GM12878 (cell line): ENCODE measurements around the gene LTB. TPM values are rescaled to one million over a fixed set of nuclear protein-coding genes. Genes with fewer than 3 reads are reported as not detected.
A peak's percentile ranks its signal among the peaks of the same experiment; 100 is the strongest.

ENCODE experiments used
- CREB1 ChIP-seq: IDR thresholded peaks from 2 replicates; pipeline ENCODE4 v1.6.1; 2012; ENCODE audit warnings: low read depth, mild to moderate bottlenecking, inconsistent platforms
- HDAC2 ChIP-seq: fragments of 200-600 bp; sonication (generic); IDR thresholded peaks from 2 replicates; pipeline ENCODE4 v1.6.1; 2017
- HDGF ChIP-seq: fragments of 450-650 bp; IDR thresholded peaks from 2 replicates; pipeline ENCODE4 v1.6.1; 2016; ENCODE audit warnings: antibody characterized with exemption
- IRF4 ChIP-seq: IDR thresholded peaks from 2 replicates; pipeline ENCODE4 v1.6.1; 2011; ENCODE audit warnings: low read depth, low read length
- NR2C2 ChIP-seq: IDR thresholded peaks from 2 replicates; pipeline ENCODE4 v1.6.1; 2011; ENCODE audit warnings: borderline replicate concordance, low read depth; ENCODE audit not compliant: control insufficient read depth, insufficient read length
- PAX5 ChIP-seq: IDR thresholded peaks from 2 replicates; pipeline ENCODE4 v1.6.1; 2011; ENCODE audit warnings: low read depth, low read length, borderline replicate concordance
- POLR2AphosphoS5 ChIP-seq: IDR thresholded peaks from 2 replicates; pipeline ENCODE4 v1.6.1; 2011; ENCODE audit warnings: mild to moderate bottlenecking, low read length, inconsistent platforms
- RFX5 ChIP-seq: IDR thresholded peaks from 2 replicates; pipeline ENCODE4 v1.6.1; 2011; ENCODE audit warnings: low read depth, low read length, improper control_type of control experiment
- SMAD1 ChIP-seq: fragments of 450-650 bp; IDR thresholded peaks from 2 replicates; pipeline ENCODE4 v1.6.1; 2018; ENCODE audit warnings: mild to moderate bottlenecking, low read depth; ENCODE audit not compliant: partially characterized antibody
- TAF1 ChIP-seq: IDR thresholded peaks from 2 replicates; pipeline ENCODE4 v1.6.1; 2011; ENCODE audit warnings: mild to moderate bottlenecking, low read depth, low read length, borderline replicate concordance
- TBL1XR1 ChIP-seq: IDR thresholded peaks from 2 replicates; pipeline ENCODE4 v1.6.1; 2012; ENCODE audit warnings: low read depth, low read length, improper control_type of control experiment
- TCF12 ChIP-seq: IDR thresholded peaks from 2 replicates; pipeline ENCODE4 v1.6.1; 2011; ENCODE audit warnings: low read depth, mild to moderate bottlenecking, low read length
- ZBED1 ChIP-seq: IDR thresholded peaks from 2 replicates; pipeline ENCODE4 v1.6.1; 2016; ENCODE audit warnings: borderline replicate concordance
- polyA plus RNA-seq, 11 experiments: library from polyadenylated mRNA; depleted of rRNA in 4 of 11; unstranded in 6 of 11; stranded (reverse) in 5 of 11; fragments of >200 nt; fragmentation: Nextera tagmentation in 4 of 11; fragmentation: Illumina TruSeq in 1 of 11; extraction: Ambion mirVana in 4 of 11; extraction: Trizol in 1 of 11; gene quantifications; 1 replicate in 1 of 11; 2 replicates in 10 of 11; pipeline versions ENCODE4 v1.2.1 to v1.2.3, GENCODE V29; 2011 to 2016; ENCODE audit warnings: inconsistent platforms in 2 of 11, missing spikeins in 2 of 11, low read depth in 1 of 11
- total RNA-seq, 4 experiments: library from RNA; depleted of rRNA in 3 of 4; stranded (reverse); fragments of >200 nt in 3 of 4; fragmentation: Illumina TruSeq in 1 of 4; extraction: Trizol in 1 of 4; gene quantifications; 2 replicates each; pipeline versions ENCODE4 v1.2.1 to v1.2.3, GENCODE V29; 2013 to 2021
- TF ChIP-seq, protein P1 (sequence below): IDR thresholded peaks from 2 replicates; pipeline ENCODE4 v1.6.1; 2012; ENCODE audit warnings: improper control_type of control experiment, low read depth, low read length; ENCODE audit not compliant: insufficient replicate concordance
- TF ChIP-seq, protein P2 (sequence below): fragments of 450-650 bp; IDR thresholded peaks from 2 replicates; pipeline ENCODE4 v1.6.1; 2016; ENCODE audit warnings: mild to moderate bottlenecking, moderate library complexity, borderline replicate concordance
- TF ChIP-seq, protein P3 (sequence below): fragments of 450-650 bp; IDR thresholded peaks from 2 replicates; pipeline ENCODE4 v1.6.1; 2017; ENCODE audit warnings: antibody characterized with exemption, mild to moderate bottlenecking, moderate library complexity

The LTB gene
- total and polyA plus RNA-seq, 10 of the 15 experiments (the other 5 are each of a cell fraction or from before 2014, with no cell fraction given), result 0.71 to 74.3 (median 20.0) TPM

DNA sequence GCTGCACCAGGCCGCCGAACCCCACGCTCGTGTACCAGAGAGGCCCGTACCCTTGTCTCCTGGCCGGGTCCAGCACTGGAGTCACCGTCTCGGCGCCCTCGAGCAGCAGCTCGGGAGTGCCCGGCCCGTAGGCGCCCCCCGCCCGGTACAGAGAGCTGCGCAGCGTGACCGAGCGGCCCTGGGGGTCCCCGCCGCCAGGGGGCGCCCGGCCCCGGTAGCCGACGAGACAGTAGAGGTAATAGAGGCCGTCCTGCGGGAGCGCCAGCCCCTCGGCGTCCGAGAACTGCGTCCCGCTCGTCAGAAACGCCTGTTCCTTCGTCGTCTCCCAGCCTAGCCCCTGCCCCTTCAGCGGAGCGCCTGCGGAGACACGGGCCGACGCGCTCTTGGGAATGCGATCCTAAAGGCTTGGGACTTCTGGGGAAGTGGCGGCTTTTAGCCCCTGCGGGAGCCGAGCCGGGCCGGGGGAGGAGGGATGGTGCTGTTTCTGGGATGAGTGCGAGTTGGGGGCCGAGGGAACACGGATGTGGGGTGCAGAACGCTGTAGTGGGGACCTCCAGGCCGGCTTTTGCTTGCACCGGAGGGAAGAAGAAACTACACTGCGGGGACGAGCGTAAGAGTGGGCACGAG lies 1.3 kb downstream of the LTB start (continued):
- TF ChIP-seq, protein P1, sequence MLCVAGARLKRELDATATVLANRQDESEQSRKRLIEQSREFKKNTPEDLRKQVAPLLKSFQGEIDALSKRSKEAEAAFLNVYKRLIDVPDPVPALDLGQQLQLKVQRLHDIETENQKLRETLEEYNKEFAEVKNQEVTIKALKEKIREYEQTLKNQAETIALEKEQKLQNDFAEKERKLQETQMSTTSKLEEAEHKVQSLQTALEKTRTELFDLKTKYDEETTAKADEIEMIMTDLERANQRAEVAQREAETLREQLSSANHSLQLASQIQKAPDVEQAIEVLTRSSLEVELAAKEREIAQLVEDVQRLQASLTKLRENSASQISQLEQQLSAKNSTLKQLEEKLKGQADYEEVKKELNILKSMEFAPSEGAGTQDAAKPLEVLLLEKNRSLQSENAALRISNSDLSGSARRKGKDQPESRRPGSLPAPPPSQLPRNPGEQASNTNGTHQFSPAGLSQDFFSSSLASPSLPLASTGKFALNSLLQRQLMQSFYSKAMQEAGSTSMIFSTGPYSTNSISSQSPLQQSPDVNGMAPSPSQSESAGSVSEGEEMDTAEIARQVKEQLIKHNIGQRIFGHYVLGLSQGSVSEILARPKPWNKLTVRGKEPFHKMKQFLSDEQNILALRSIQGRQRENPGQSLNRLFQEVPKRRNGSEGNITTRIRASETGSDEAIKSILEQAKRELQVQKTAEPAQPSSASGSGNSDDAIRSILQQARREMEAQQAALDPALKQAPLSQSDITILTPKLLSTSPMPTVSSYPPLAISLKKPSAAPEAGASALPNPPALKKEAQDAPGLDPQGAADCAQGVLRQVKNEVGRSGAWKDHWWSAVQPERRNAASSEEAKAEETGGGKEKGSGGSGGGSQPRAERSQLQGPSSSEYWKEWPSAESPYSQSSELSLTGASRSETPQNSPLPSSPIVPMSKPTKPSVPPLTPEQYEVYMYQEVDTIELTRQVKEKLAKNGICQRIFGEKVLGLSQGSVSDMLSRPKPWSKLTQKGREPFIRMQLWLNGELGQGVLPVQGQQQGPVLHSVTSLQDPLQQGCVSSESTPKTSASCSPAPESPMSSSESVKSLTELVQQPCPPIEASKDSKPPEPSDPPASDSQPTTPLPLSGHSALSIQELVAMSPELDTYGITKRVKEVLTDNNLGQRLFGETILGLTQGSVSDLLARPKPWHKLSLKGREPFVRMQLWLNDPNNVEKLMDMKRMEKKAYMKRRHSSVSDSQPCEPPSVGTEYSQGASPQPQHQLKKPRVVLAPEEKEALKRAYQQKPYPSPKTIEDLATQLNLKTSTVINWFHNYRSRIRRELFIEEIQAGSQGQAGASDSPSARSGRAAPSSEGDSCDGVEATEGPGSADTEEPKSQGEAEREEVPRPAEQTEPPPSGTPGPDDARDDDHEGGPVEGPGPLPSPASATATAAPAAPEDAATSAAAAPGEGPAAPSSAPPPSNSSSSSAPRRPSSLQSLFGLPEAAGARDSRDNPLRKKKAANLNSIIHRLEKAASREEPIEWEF, result no peak
- no peak for TF ChIP-seq RFX5
- no peak for TF ChIP-seq HDGF
- TF ChIP-seq NR2C2, result no peak
- no peak for TF ChIP-seq TBL1XR1
- TF ChIP-seq CREB1, result no peak
- TF ChIP-seq TCF12, result no peak
- TF ChIP-seq HDAC2, result no peak
- peak; percentile 41 for TF ChIP-seq SMAD1
- TF ChIP-seq, protein P2, sequence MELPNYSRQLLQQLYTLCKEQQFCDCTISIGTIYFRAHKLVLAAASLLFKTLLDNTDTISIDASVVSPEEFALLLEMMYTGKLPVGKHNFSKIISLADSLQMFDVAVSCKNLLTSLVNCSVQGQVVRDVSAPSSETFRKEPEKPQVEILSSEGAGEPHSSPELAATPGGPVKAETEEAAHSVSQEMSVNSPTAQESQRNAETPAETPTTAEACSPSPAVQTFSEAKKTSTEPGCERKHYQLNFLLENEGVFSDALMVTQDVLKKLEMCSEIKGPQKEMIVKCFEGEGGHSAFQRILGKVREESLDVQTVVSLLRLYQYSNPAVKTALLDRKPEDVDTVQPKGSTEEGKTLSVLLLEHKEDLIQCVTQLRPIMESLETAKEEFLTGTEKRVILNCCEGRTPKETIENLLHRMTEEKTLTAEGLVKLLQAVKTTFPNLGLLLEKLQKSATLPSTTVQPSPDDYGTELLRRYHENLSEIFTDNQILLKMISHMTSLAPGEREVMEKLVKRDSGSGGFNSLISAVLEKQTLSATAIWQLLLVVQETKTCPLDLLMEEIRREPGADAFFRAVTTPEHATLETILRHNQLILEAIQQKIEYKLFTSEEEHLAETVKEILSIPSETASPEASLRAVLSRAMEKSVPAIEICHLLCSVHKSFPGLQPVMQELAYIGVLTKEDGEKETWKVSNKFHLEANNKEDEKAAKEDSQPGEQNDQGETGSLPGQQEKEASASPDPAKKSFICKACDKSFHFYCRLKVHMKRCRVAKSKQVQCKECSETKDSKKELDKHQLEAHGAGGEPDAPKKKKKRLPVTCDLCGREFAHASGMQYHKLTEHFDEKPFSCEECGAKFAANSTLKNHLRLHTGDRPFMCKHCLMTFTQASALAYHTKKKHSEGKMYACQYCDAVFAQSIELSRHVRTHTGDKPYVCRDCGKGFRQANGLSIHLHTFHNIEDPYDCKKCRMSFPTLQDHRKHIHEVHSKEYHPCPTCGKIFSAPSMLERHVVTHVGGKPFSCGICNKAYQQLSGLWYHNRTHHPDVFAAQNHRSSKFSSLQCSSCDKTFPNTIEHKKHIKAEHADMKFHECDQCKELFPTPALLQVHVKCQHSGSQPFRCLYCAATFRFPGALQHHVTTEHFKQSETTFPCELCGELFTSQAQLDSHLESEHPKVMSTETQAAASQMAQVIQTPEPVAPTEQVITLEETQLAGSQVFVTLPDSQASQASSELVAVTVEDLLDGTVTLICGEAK, result no peak
- peak; percentile 97 for TF ChIP-seq PAX5
- TF ChIP-seq IRF4, result no peak
- peak; percentile 45; the same call in 1 of the 2 replicates for TF ChIP-seq TAF1
- TF ChIP-seq POLR2AphosphoS5, result peak; percentile 62
- no peak for TF ChIP-seq ZBED1
- TF ChIP-seq, protein P3, sequence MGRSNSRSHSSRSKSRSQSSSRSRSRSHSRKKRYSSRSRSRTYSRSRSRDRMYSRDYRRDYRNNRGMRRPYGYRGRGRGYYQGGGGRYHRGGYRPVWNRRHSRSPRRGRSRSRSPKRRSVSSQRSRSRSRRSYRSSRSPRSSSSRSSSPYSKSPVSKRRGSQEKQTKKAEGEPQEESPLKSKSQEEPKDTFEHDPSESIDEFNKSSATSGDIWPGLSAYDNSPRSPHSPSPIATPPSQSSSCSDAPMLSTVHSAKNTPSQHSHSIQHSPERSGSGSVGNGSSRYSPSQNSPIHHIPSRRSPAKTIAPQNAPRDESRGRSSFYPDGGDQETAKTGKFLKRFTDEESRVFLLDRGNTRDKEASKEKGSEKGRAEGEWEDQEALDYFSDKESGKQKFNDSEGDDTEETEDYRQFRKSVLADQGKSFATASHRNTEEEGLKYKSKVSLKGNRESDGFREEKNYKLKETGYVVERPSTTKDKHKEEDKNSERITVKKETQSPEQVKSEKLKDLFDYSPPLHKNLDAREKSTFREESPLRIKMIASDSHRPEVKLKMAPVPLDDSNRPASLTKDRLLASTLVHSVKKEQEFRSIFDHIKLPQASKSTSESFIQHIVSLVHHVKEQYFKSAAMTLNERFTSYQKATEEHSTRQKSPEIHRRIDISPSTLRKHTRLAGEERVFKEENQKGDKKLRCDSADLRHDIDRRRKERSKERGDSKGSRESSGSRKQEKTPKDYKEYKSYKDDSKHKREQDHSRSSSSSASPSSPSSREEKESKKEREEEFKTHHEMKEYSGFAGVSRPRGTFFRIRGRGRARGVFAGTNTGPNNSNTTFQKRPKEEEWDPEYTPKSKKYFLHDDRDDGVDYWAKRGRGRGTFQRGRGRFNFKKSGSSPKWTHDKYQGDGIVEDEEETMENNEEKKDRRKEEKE, result no peak
